Ascending aorta (tissue), 2 donors: ENCODE data around the gene SSPN. TPM values are rescaled to one million over a fixed set of nuclear protein-coding genes. Genes with fewer than 3 reads are reported as not detected.
A peak's percentile ranks its signal among the peaks of the same experiment; 100 is the strongest.

Source experiments
- DNase-seq, 2 donors: peaks; one replicate each; pipeline ENCODE4 v3.0.0-alpha.2; 2019; ENCODE audit warnings: low spot score in 2 of 2
- H3K27ac ChIP-seq, 2 donors: fragments of 200-600 bp; sonication (generic); one replicate each; pipeline ENCODE4 v1.5.1; 2016 to 2017; ENCODE audit warnings: mild to moderate bottlenecking in 1 of 2
- H3K27me3 ChIP-seq: fragments of 200-600 bp; sonication (generic); one replicate; pipeline ENCODE4 v1.5.1; 2017
- H3K36me3 ChIP-seq, 2 donors: fragments of 200-600 bp; sonication (generic); one replicate each; pipeline ENCODE4 v1.5.1; 2016
- H3K4me1 ChIP-seq, 2 donors: fragments of 200-600 bp; sonication (generic); one replicate each; pipeline ENCODE4 v1.5.1; 2016 to 2017; ENCODE audit warnings: mild to moderate bottlenecking in 1 of 2
- H3K4me3 ChIP-seq, 2 donors: fragments of 200-600 bp; sonication (generic); one replicate each; pipeline ENCODE4 v1.5.1; 2016 to 2017; ENCODE audit warnings: mild to moderate bottlenecking in 1 of 2
- H3K9me3 ChIP-seq, 2 donors: fragments of 200-600 bp; sonication (generic); one replicate each; pipeline ENCODE4 v1.5.1; 2016
- CTCF ChIP-seq, 3 experiments: fragments of 200-600 bp in 2 of 3; fragments of 450-650 bp in 1 of 3; sonication (generic) in 2 of 3; IDR thresholded peaks; one replicate each; pipeline ENCODE4 v1.5.1; 2016 to 2019; ENCODE audit warnings: antibody characterized with exemption in 3 of 3, mild to moderate bottlenecking in 1 of 3, moderate library complexity in 1 of 3
- intact Hi-C: fragments of 100-400 bp; cut with DNase I; formaldehyde crosslinking; loops from one replicate; pipeline ENCODE4 v1.15.1; 2023
- total RNA-seq: library from RNA; depleted of rRNA; stranded (reverse); fragments of >200 nt; gene quantifications from one replicate; pipeline ENCODE4 v1.1.0, GENCODE V29; 2016

The SSPN gene
- total RNA-seq, 1 donor from 2014 or later = 56.3 TPM

- no peak for DNase-seq
- Histone ChIP-seq H3K4me1 (no peaks in the 10 kb centered on the region), H3K4me3 (no peak overlapping the region), H3K27ac (no peak overlapping the region), H3K27me3 (no peaks in the 10 kb centered on the region), H3K9me3 (no peaks in the 10 kb centered on the region), H3K36me3 (no peaks in the 10 kb centered on the region)
- no peak for TF ChIP-seq CTCF (IDR thresholded peaks at IDR 0.05)
- intact Hi-C loops = no loop called here
These were observed 50.0 kb downstream of the SSPN start for GRCh38 chr12:26245175-26245942.

GRCh38 chr12:26246483-26247164 lies 51.3 kb downstream of the SSPN start:
- Histone ChIP-seq H3K27me3 (no peaks in the 10 kb centered on the region), H3K4me1 (no peaks in the 10 kb centered on the region), H3K4me3 (no peak overlapping the region), H3K9me3 (no peaks in the 10 kb centered on the region), H3K27ac (no peak overlapping the region), H3K36me3 (no peaks in the 10 kb centered on the region)
- DNase-seq = no peak
- intact Hi-C loops = no loop called here
- no peak for TF ChIP-seq CTCF (IDR thresholded peaks at IDR 0.05)

GRCh38 chr12:26247873-26248272 lies 52.5 kb downstream of the SSPN start:
- no peaks in the 10 kb centered on the region for H3K27me3 ChIP-seq
- no peaks in the 10 kb centered on the region for H3K36me3 ChIP-seq
- no peak overlapping the region for H3K4me3 ChIP-seq
- intact Hi-C loops = no loop called here
- no peak overlapping the region for H3K27ac ChIP-seq
- no peaks in the 10 kb centered on the region for H3K9me3 ChIP-seq
- TF ChIP-seq CTCF (IDR thresholded peaks at IDR 0.05) = no peak
- no peak for DNase-seq
- H3K4me1 ChIP-seq = no peaks in the 10 kb centered on the region

GRCh38 chr12:26250801-26251200 lies 55.4 kb downstream of the SSPN start:
- Histone ChIP-seq H3K27ac (no peak overlapping the region), H3K4me3 (no peak overlapping the region), H3K4me1 (no peaks in the 10 kb centered on the region), H3K36me3 (no peaks in the 10 kb centered on the region), H3K9me3 (no peaks in the 10 kb centered on the region), H3K27me3 (no peaks in the 10 kb centered on the region)
- no peak for DNase-seq
- TF ChIP-seq CTCF (IDR thresholded peaks at IDR 0.05) = no peak
- intact Hi-C loops = no loop called here

- DNase-seq = no peak
- no peak overlapping the region for H3K4me3 ChIP-seq
- no peaks in the 10 kb centered on the region for H3K27me3 ChIP-seq
- H3K9me3 ChIP-seq = no peaks in the 10 kb centered on the region
- TF ChIP-seq CTCF (IDR thresholded peaks at IDR 0.05) = no peak
- intact Hi-C loops = no loop called here
- H3K27ac ChIP-seq = peak overlapping the region; percentile 45 to 50
- H3K4me1 ChIP-seq = no peaks in the 10 kb centered on the region
- H3K36me3 ChIP-seq = no peaks in the 10 kb centered on the region
These were observed 56.2 kb downstream of the SSPN start for GRCh38 chr12:26251600-26251999.
